LNCAP (cell line): Measurements from ENCODE around the gene RAMP1.

Source experiments
- CTCF ChIP-seq: fragments of 450-650 bp; IDR thresholded peaks from 2 replicates; pipeline ENCODE4 v1.5.1; 2017; ENCODE audit warnings: mild to moderate bottlenecking

Gene RAMP1

DNA sequence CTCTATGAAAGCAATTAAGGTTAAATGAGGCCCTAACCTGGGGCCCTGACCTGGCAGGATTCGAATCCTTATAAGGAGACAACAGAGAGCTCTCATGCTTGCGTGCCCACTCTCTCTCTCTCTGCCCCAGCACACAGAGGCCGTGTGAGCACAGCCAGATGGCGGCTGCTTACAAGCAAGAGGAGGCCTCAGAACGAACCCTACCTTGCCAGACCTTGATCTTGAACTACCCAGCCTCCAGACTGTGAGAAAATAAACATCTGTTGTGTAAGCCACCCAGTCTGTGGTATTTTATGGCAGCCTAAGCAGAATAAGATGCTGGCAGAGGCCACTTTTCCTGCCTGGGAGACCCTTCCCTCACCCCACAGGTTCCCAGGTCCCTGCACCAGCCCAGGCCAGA lies 102.2 kb downstream of the RAMP1 start:
- no peak for TF ChIP-seq CTCF
